Articular chondrocyte of knee joint (primary cell): ENCODE results near the gene ABCB9. TPM values are rescaled to one million over a fixed set of nuclear protein-coding genes. Genes with fewer than 3 reads are reported as not detected.

Experiments used
- small RNA-seq: library from RNA; depleted of rRNA; stranded (forward); fragments of <200 nt; gene quantifications from one replicate; pipeline ENCODE3, GENCODE V24; 2012
- total RNA-seq: library from RNA; depleted of rRNA; stranded (reverse); fragments of >200 nt; gene quantifications from 2 replicates; pipeline ENCODE4 v1.2.3, GENCODE V29; 2012

ABCB9 gene
- total RNA-seq = 8.3 and 9.4 TPM in 2 replicates

DNA sequence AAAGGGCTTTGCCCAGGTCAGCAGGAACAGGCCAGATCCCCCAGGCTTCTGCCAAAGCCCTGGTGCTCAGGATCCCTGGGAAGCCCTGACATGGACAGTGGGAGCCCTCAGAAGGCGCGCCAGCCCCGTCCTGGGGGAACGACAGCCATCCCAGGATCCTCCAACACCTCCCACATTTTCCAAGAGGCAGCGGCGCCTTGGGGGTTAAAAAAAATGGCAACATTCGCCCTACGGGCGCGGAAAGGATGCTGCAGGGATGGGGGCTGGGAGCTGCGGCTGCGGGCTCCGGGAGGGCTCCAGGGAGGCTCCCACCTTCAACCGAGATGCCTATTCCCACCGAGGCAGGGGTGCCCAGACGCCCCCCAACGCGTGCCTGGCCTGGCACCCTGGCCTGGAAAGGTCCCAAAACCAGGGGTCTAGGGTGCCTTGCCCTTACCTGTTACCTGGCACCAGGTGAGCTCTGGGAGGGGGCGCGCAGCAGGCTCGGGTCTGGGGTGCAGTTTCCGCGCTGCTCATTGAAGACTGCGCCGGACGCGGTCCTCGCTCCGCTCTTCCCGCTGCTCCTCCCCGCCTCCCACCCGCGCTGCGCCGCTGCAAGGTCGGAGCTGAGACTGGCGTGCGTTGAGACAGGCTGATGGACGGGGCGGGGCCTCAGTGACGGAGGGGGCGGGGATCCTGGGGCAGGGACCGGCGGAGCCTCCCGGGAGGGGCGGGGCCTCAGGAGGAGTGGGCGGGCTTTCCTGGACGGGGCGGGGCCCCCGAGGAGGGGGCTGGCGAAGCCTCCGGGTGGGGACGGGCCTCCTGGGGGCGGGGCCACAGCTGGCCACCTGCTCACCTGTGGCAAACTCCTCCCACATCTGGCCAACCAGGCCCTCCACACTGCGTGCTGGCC is at the start of gene ABCB9:
Gene ABCB9, minus strand, starts transcription at position 613 of the 892 bp plus-strand sequence. CDS start 6,228 bp downstream, outside the sequence.

GRCh38 chr12:122980183-122981035 is 14.1 kb upstream of the ABCB9 start, which contains the start of gene ARL6IP4:
TSS of gene ARL6IP4 (plus strand) at chr12:122980681. CDS start at chr12:122981140, 459 bp downstream.

DNA sequence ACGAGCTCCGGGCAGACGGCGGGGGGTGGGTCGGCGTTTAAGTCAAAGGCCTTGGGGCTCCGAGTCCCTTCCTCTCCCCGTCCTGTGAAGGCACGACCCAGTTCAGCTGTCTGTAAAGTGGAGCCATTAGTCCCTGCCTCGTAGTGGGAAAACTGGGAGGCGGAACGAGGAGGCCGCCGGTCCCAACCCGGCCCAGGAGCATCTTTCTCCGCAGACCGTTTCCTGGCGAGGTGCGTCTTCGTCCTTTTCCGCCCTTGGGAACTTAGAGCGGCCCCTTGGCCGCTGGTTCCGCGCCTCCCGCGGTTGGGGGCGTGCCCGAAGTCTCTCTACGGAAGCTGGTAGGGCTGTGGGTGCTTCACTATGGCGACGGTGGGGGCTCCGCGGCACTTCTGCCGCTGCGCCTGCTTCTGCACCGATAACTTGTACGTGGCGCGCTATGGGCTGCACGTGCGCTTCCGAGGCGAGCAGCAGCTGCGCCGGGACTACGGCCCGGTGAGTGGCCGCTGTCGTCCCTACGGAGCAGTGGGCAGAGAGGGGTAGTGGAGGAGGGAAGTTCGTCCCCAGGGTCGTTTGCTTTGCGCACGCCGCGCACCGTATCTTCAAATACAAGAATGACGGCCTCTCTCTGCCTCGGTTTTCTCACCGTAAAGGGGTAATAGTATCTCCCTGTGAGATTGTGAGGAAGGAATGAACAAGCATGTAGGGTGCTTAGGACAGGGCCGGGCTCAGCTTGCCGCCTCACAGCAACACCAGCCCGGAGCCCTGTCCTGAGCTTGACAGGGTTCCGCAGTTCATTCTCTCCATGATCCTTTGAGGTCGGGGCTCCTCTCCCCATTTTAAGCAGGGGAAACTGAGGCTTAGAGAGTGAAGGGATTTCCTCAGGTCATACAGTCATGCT is 8.9 kb upstream of the ABCB9 start, which contains the start of gene OGFOD2:
Gene OGFOD2, plus strand, starts transcription at position 353 of the 898 bp plus-strand sequence. Its CDS starts 8 bp downstream, at position 361.

DNA sequence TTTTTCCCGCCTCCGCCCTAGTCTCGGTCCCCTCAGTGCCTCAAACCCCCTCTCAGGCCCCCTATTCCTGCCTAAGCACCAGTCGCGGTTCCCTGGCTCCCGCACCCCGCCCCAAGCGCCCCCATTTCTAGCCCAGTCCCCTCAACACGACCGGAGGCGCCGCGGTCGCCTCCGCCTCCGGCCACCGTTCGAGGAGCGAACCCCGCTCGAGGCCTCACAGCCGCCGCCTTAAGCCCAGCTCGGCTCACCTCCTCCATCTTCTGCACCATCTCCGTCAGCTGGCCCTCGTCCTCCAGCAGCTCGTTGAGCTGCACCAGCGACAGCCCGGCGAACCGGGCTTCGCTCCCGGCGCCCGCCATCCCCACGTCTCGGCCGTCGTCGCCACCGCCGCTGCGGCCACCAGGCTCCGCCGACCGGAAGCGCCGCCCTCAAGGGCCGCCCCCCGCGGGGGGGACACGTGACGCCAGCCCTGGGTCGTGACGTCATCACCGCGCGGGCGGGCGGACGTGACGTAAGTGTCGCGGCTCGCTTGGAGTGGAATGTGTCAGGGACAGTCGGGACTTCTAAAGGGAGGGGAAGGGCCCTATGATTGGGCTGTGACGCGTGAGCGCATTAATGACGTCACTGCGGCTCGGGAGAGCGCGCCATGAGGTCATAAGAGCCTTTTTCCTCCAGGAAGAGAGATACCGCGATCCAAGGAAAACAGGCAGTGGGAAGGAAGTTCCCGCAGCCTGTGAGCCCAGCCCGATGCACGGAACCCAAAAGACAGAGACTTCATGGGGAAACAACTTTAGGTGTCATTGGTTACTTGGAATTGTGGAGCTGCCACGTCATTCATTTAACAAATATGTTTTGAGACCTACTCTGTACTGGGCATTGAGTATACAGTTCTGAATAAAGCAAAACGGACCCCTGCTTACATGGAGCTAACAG is 70.3 kb downstream of the ABCB9 start, which contains the start of gene VPS37B:
Gene VPS37B, minus strand, starts transcription at position 421 of the 933 bp plus-strand sequence. Its CDS starts 62 bp downstream, at position 359.

Small RNA genes lying within 50 kb of the gene (small RNA-seq; reads per million reads assigned to genes)
- gene ARL6IP4 (0.69 reads per million, percentile 25 among the genes with 10 or more reads in this experiment), gene MIR4304 (not detected)

Other genes with a start within 250 kb of the ABCB9 start
- not detected in 2 replicates for gene HCAR3, start 249.7 kb downstream of the ABCB9 start, total RNA-seq
- 0.22 and 0.26 TPM in 2 replicates for gene HCAR1, start 235.6 kb downstream of the ABCB9 start, total RNA-seq
- 48.1 and 51.4 TPM in 2 replicates for gene DENR, start 213.6 kb downstream of the ABCB9 start, total RNA-seq
- gene CCDC62, start 191.9 kb downstream of the ABCB9 start, total RNA-seq = 0.86 and 0.91 TPM in 2 replicates
- gene HIP1R, start 131.0 kb downstream of the ABCB9 start, total RNA-seq = 12.2 and 14.5 TPM in 2 replicates
- gene VPS37B, start 70.3 kb downstream of the ABCB9 start, total RNA-seq = 18.6 and 20.6 TPM in 2 replicates
- gene OGFOD2, start 8.8 kb upstream of the ABCB9 start, total RNA-seq = 7.1 and 9.4 TPM in 2 replicates
- 140 and 154 TPM in 2 replicates for gene ARL6IP4, start 14.2 kb upstream of the ABCB9 start, total RNA-seq
- 7.5 and 7.6 TPM in 2 replicates for gene PITPNM2, start 184.6 kb upstream of the ABCB9 start, total RNA-seq